ENCODE measurements around the gene SGMS1. TPM values are rescaled to one million over a fixed set of nuclear protein-coding genes. Genes with fewer than 3 reads are reported as not detected.

The SGMS1 gene
- total RNA-seq, 1 donor from 2014 or later = 24.1 TPM

DNA sequence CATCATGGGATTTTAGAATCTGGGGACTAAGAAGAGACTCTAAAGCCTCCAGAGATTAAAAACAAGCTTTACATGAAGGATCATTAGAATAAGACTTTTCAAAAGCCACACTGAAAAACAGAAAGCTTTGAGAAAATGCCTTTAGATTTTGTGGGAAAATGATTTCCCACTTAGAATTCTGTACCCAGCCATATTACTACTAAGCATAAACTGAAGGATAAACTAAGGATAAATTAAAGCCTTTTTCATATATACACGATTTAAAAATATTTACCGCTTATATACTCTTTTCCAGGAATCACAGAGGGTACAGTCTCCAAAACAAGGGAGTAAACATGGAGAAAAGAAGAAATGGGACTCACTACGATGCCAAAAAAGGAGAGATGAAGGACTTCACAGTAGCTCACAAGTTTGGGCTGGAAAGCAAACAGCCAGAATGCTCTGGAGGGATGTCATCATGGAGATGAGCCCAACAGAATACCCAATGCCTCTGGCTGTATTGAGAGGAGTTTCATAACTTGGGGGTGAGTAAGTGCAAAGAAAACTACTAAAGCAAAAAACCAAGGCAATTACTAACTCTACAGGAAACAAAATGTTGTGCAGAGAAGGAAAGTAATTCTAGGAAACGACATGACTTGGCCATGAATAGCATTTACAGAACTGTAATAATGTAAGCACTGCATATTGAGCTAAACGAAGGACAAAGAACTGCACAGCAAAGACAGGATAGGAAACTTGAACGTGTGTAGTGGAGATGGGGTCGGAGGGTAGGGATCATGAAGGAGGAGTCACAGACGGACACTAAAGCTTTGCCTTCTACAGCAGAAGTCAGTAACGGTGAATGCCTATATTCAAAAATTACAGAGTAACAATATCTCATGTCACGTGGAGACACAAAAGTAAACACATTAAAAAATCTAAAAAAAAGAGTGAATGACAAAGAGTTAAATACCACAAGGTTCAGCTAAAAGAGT lies 311.0 kb downstream of the SGMS1 start:
- no peaks in the 10 kb centered on the region for H3K4me1 Mint-ChIP-seq (ENCODE audit: low read depth, unreplicated experiment)
- H3K36me3 Mint-ChIP-seq (ENCODE audit: unreplicated experiment) = no peaks in the 10 kb centered on the region
- DNase-seq = no peak
- H3K27me3 Mint-ChIP-seq (ENCODE audit: unreplicated experiment) = no peaks in the 10 kb centered on the region
- no peak overlapping the region for H3K4me3 Mint-ChIP-seq (ENCODE audit: unreplicated experiment)
- no peak overlapping the region for H3K27ac Mint-ChIP-seq (ENCODE audit: unreplicated experiment)
- no peaks in the 10 kb centered on the region for H3K9me3 Mint-ChIP-seq (ENCODE audit: unreplicated experiment)
- TF ChIP-seq, protein P1, sequence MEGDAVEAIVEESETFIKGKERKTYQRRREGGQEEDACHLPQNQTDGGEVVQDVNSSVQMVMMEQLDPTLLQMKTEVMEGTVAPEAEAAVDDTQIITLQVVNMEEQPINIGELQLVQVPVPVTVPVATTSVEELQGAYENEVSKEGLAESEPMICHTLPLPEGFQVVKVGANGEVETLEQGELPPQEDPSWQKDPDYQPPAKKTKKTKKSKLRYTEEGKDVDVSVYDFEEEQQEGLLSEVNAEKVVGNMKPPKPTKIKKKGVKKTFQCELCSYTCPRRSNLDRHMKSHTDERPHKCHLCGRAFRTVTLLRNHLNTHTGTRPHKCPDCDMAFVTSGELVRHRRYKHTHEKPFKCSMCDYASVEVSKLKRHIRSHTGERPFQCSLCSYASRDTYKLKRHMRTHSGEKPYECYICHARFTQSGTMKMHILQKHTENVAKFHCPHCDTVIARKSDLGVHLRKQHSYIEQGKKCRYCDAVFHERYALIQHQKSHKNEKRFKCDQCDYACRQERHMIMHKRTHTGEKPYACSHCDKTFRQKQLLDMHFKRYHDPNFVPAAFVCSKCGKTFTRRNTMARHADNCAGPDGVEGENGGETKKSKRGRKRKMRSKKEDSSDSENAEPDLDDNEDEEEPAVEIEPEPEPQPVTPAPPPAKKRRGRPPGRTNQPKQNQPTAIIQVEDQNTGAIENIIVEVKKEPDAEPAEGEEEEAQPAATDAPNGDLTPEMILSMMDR (IDR thresholded peaks at IDR 0.05; ENCODE audit: partially characterized antibody, unreplicated experiment) = no peak

DNA sequence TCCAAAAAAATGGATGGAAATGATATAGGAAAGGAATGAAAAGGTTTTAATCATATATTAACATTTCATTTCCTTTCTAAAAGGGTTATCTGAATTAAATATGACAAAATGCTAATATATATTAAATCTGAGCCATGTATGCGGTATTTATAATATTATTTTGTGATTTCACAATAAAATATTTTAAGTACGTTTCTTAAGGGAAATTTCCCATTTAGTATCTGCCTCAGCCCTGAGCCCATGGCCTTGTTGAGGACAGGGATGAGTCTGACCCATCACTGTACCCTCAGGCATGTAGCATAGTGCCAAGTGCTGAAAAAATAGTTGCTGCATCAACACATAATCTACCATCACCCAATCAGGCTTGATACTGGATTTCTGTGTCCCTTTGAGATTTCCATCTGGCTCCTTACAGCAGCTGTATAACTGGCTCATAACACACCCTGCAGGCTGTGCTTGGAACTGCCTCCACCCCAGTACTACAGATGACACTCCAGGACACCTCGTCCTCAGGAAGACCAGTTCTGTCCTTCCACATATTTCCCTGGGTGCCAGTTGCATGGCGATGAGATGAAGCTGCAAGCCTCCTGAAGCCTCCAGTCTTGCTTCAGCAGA lies 313.1 kb downstream of the SGMS1 start:
- Mint-ChIP-seq H3K36me3 (ENCODE audit: unreplicated experiment) (no peaks in the 10 kb centered on the region), H3K4me3 (ENCODE audit: unreplicated experiment) (no peak overlapping the region), H3K27me3 (ENCODE audit: unreplicated experiment) (no peaks in the 10 kb centered on the region), H3K4me1 (ENCODE audit: low read depth, unreplicated experiment) (no peaks in the 10 kb centered on the region), H3K9me3 (ENCODE audit: unreplicated experiment) (no peaks in the 10 kb centered on the region), H3K27ac (ENCODE audit: unreplicated experiment) (no peak overlapping the region)
- peak; percentile 63 for DNase-seq
- TF ChIP-seq, protein P1 (IDR thresholded peaks at IDR 0.05; ENCODE audit: partially characterized antibody, unreplicated experiment) = peak; percentile 63

DNA sequence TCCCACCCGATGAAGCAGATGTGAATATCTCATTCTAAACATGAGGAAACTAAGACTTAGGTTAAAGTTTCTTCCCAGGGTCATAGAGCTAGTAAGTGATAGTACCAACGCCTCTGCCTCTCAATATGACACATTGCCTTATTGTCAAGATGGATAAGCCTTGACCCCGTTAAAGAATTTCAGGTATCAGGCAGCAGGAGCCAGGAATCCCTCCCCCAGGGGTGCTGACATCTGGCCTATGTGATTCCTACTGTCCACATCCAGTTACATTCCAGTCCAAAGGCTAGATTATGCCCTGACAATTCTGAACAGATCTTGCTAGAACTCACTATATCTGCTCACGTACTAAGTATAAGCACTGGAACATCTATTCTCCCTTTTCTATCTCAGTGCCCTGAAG lies 314.4 kb downstream of the SGMS1 start:
- no peak for DNase-seq
- Mint-ChIP-seq H3K27ac (ENCODE audit: unreplicated experiment) (no peak overlapping the region), H3K4me3 (ENCODE audit: unreplicated experiment) (no peak overlapping the region)

DNA sequence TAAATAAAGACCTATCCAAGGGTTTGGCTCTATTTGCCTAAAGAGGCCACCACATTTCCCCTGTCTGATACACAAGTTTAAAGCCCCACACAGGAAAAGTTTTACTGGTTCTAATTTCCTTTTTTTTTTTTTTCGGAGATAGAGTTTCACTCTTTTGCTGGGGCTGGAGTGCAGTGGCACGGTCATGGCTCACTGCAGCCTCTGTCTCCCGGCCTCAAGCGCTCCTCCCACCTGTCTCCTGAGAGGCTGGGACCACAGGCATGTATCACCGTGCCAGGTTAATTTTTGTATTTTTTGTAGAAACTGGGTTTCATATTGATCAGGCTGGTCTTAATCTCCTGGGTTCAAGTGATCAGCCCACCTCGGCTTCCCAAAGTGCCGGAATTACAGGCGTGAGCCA lies 319.1 kb downstream of the SGMS1 start:
- H3K4me1 Mint-ChIP-seq (ENCODE audit: low read depth, unreplicated experiment) = no peaks in the 10 kb centered on the region
- DNase-seq = no peak
- TF ChIP-seq, protein P1 (IDR thresholded peaks at IDR 0.05; ENCODE audit: partially characterized antibody, unreplicated experiment) = no peak
- H3K4me3 Mint-ChIP-seq (ENCODE audit: unreplicated experiment) = no peak overlapping the region
- no peaks in the 10 kb centered on the region for H3K9me3 Mint-ChIP-seq (ENCODE audit: unreplicated experiment)
- H3K27me3 Mint-ChIP-seq (ENCODE audit: unreplicated experiment) = no peaks in the 10 kb centered on the region
- no peak overlapping the region for H3K27ac Mint-ChIP-seq (ENCODE audit: unreplicated experiment)
- H3K36me3 Mint-ChIP-seq (ENCODE audit: unreplicated experiment) = no peaks in the 10 kb centered on the region

More for the DNA sequence above, 314.4 kb downstream of the SGMS1 start:
- H3K27me3 Mint-ChIP-seq (ENCODE audit: unreplicated experiment) = no peaks in the 10 kb centered on the region
- H3K36me3 Mint-ChIP-seq (ENCODE audit: unreplicated experiment) = no peaks in the 10 kb centered on the region
- TF ChIP-seq, protein P1 (IDR thresholded peaks at IDR 0.05; ENCODE audit: partially characterized antibody, unreplicated experiment) = no peak
- no peaks in the 10 kb centered on the region for H3K4me1 Mint-ChIP-seq (ENCODE audit: low read depth, unreplicated experiment)
- H3K9me3 Mint-ChIP-seq (ENCODE audit: unreplicated experiment) = no peaks in the 10 kb centered on the region

All from glutamatergic neuron (in vitro differentiated cells).